HG03025 (cell line): ENCODE results near the gene FLOT2.
"Not testable (repeated sequence)": the region's sequence is repeated elsewhere in the genome, so short reads cannot be mapped to it uniquely, and the experiment has no call there.

Source experiments
- ATAC-seq: cut with Tn5 transposase; IDR thresholded peaks from one replicate; pipeline ENCODE4 v1.9.1; 2021; ENCODE audit warnings: mild to moderate bottlenecking, moderate library complexity; ENCODE audit not compliant: unreplicated experiment, low FRiP score

The FLOT2 gene, protein sequence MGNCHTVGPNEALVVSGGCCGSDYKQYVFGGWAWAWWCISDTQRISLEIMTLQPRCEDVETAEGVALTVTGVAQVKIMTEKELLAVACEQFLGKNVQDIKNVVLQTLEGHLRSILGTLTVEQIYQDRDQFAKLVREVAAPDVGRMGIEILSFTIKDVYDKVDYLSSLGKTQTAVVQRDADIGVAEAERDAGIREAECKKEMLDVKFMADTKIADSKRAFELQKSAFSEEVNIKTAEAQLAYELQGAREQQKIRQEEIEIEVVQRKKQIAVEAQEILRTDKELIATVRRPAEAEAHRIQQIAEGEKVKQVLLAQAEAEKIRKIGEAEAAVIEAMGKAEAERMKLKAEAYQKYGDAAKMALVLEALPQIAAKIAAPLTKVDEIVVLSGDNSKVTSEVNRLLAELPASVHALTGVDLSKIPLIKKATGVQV

DNA sequence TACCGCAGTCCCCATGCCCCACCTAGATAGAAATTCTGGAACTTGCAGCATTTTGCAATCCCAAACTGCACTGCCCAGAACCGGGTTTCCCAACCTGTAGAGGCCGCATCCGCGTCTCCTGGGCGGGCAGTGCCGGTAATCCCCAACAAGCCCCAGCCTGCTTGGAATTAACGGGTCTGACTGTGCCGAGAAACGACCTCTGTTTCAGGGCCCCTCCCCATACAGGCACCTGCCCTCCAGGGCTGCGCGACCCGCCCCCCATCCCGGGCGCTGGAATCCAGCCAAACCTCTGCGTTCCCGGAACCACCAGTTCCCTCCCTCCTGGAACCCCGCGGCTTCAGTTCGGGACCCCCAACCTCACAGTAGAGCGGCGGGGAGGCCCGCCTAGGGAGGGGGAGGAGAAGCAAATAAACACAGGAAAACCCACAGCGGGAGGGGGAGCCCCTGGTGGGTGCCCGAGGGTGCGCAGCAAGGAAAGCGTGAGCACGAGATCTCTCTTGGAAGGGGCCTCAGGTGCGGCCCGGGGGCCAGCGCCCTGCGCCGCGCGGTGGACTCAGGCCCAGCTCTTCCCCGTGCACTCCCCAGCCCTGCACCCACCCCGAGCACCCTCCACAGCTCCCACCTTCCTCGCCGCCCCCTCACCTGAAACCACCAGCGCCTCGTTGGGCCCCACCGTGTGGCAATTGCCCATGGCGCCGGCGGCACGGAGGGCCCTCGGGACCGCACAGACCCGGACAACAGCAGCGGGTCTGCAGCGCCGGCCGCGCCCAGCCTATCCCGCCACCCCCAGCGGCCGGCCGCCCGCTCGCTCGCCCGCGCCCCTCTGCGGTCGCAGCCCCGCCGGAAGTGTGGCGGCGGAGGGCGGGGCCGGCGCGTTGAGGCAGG, at the start of gene FLOT2:
TSS of gene FLOT2 (minus strand) at position 850 of the 885 bp plus-strand sequence. CDS start at position 691, 159 bp downstream.
- ATAC-seq = no peak

DNA sequence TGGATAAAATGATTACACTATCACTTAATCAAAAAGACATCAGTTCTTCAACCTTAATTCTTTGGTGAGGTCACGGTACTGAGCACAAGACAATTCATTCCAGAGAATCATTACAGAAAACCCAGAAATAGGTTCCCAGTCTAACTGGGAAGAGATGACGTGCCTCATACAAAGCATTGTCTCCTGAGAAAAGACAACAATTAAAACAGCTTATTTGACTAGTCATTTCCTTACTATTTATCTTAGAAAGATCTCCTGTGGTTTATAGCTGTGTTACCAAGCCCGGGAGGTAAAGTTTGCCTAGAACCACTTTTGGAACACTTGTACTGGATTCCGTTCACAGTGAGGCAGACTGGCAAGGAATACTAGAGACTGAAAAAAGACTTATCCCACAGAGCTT, 48.7 kb upstream of the FLOT2 start:
- no peak for ATAC-seq

DNA sequence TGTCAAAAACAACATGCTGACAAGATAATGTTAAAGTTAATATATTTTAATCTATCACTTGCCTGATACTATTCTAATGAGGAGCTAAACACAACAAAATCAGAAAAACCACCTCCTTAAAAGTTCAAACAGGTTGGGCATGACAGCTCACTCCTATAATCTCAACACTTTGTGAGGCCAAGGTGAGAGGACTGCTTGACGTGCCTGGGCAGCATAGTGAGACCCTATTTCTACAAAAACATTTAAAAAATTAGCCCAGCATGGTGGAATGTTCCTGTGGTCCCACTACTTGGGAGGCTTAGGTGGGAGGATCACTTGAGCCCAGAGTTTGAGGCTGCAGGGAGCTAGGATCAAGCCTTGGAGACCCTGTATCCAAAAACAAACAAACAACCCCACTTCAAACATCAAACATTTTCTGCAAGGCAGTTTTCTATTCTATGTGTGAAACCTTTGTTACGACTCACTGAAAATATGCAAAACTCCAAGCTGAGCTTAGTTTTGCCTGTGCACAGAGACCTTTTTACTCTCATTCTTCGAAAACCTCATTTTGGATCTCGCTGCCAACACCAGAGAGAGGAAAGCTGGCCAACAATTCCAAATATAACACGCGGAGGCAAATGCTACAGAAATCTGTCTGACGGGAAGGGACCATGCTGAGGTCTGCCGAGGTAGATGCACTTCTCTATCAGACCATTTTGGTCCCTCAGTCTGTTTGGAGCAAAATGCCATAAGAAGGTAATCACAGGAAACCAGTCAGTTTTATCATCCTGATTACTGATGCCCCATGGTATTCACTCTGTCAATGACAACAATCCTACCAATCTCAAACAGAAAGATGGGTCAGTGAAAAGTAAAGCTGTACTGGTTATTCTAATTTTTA, 47.6 kb upstream of the FLOT2 start:
- ATAC-seq = no peak

DNA sequence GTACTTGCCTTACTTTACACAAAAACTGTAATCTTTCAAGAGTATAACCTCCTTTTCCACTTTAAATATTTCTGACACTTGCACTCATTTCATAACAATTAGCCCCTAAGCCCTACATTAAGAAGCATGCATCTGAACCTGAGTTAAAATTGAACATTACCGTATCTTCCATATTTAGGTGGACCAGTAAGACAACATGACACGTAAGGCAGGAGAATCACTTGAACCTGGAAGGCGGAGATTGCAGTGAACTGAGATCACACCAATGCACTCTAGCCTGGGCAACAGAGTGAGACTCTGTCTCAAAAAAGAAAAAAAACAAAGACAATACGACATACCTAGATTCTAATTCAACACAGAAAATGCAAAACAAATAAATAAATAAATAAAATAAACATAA, 46.8 kb upstream of the FLOT2 start:
- no peak for ATAC-seq

DNA sequence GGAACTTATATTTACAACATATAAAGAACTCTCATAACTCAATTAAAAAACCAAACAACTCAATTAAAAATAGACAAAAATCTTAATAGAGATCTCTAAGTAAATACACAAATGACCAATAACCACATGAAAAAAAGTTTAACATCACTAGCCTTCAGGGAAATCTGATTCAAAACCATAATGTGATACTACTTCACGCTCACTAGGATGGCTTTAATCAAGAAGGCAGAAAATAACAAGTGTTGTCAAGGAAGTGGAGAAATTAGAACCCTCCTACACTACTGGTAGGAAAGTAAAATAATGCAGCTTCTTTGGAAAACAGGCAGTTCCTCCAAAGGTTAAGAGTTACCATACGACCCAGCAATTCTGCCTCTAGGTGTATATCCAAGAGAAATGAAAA, 45.4 kb upstream of the FLOT2 start:
- no peak for ATAC-seq

DNA sequence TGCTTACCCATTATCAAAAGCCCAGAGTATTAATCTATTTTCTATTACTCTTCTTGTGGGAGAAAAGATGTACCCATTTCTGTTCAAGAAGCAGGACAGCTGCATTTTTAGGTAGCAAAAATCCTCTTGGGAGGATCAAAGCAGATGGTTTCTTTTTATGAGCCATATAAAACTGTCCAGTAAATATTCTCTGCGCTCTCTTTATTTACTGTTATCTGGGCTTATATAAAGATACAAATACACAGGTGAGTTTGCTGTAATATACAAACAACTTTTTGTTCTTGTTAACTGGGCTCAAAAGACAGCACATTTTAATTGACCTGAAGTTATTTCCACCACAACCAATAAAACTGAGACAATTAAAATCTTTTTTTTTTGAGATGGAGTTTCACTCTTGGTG, 43.7 kb upstream of the FLOT2 start:
- ATAC-seq = no peak

DNA sequence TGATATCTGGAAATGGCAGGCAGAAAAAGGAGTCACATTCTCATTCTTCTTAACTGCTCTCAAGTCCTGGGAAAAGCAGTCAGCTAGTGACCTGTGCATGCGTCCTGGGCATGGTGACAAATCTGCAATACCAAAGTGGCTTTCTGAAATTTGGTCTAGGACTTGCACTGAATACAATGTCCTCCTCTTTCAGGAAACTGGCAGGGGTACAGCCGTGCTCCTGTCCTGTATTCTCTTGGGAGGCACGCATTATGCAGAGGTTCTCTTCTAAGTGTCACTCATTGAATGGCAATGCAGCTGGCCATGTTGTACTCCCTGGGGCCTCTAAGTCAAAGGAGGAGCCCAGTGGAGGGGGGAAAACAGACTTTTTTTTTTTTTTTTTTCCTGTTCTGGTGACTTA, 43.1 kb upstream of the FLOT2 start:
- ATAC-seq = no peak

DNA sequence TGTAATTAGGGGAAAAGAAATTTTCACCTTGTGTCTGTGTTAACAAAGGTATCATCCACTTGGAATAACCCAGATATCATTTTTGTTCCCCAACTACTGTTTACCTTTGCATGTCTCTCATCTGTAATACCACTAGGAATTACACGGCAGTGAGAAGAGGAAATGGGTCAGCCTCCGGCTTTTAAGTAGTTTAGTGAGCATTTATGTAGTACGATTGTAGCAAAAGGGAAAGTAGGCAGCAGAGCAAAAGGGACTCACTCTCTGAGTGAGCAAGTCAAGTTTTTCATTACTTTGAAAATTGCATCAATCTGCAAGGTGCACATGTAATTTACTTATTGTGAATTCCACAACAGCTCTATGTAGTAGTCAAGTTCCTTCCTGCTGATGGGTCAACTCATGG, 42.6 kb upstream of the FLOT2 start:
- ATAC-seq = no peak

DNA sequence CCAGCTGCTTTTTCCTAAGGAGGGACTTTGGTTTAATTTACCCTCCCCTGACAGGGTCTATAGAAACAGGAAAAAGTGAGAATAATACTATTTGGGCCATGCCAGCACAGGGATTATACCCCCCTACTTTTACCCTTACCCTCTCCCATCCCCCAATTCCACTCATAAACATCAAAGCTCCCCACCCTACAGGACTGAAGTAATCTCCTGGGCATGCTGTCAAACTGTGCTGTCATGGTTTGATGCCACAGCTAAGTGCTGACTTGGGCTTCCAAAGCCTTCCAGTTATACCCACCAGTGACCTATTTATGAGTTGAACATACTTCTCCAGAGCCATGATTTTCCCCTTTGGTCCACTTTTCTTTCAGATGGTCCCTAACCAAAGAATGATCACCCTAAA, 41.0 kb upstream of the FLOT2 start:
- ATAC-seq = no peak

DNA sequence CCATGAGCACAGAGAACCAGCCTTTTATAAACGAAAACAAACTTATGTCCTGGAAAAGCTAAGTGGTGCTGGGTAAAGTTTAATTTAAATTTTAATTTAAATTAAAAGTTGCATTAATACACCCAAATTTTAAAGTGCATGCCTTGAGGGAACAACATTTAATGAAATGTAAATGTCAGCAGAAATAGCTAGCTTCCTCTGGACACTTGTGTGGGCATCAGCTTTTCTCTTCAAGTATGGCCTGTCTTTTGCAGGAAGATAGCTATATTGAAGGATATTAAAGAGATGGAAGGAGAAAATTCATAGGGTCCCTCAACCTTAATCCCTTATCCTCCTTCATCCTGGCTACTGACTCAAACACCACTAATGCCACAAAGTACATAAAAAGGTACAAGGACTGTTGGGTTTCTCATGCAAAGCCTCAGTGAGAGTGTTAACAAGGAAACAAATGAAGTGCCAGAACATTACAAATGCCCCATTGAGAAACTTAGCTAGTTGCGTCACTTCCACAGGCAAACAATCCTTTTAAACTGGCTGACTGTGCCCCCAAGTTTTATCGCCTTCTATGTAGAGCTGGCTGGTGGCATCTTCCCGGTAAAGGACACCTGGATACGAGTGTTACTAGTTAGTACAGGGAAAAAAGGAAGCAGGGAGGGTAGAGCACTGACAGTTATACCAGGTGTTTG, 39.7 kb upstream of the FLOT2 start:
- no peak for ATAC-seq

DNA sequence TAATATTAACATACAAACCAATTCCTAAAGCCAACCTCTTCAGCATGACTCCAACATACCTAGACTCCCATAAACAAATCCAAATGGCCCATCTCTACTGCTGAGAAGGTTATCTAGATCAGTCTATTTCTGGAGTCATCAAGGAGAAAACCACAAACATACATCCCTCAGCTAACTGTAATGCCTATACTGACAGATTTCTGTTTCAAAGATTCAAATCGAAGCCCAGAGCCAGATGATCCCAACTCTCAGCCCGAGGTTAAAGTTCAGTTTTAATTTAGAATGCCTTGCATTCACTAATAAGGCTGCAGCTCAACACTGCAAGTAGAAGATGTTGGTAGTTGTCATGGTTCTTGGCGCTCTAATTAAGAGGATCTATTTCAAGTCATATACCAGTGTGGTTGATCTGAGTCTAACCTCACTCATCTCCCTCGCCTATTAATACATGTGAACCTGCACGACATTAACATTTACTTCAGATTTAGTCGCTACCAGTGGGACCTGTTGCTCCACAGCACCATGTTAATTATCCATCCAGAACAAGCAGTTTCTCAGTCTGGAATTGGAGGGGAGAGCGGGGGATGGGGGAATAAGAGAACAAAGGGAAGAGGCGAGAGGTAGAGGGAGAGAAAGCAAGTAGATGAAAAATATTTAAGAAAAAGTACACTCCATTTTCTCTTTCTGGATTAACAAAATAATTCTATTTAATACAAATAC, 38.4 kb upstream of the FLOT2 start:
- ATAC-seq = no peak

DNA sequence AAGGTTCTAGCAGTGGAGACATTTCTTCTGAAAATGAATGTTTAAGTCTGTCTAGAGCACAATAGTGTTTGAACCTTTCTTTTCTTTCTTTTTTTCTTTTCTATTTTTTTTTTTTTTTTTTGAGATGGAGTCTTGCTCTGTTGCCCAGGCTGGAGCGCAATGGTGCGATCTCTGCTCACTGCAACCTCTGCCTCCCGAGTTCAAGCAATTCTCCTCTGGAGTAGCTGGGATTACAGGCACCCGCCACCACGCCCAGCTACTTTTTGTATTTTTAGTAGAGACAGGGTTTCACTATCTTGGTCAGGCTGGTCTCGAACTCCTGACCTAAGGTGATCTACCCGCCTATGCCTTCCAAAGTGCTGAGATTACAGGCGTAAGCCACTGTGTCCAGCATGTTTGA, 37.0 kb upstream of the FLOT2 start:
- ATAC-seq = not testable (repeated sequence)

DNA sequence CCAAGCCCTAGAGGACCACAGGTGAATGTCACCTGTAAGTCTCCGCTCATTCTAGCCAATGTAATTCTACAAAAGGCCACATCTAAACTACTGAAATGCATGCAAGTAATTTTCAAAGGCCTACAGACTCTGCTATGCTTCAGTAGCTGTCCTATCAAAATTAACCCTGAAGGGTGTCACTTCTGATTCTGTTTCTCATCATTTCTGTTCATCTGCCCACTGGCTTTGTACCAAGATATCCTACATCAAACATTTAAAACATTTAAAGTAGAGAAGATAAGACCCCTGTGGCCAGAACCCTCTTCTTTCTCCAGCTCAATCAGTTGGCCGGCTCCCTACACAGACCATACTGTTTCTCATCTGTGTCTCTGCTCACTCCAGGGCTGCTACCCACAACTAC, 32.3 kb upstream of the FLOT2 start:
- ATAC-seq = no peak

DNA sequence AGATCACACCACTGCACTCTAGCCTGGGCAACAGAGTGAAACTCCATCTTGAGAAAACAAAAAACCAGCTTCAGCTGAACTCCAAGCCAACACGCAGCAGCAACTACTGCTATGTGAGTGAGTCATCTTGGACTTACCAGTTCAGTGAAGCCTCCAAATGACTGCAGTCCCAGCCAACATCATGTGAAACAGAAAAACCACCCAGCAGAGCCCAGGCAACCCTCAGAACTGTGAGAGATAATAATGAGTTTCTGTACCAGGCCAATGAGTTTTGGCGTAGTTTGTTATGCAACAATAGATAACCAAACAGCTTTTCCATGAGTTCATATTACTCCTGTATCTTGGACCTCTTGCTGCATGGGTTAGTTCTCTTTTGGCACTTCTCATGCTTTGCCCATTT, 30.5 kb upstream of the FLOT2 start:
- no peak for ATAC-seq

DNA sequence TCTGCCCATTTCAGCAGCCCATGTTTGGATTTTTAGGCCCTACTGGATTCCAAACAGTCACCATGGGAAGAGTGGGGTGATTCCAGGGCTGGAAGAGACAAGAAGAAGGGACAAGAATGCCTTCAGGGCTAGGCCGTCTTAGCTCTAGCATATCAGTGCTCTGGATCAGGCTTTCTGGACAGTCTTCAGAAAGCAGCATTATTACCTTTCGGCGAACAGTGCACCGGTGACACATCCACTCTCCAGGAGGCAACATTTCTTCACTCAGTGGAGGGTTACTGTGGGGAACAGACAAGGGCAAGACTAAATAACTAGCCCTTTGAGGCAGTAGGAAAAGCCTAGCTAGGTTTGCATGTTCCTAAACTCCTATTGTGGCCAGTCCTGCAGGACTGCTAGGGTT, 29.3 kb upstream of the FLOT2 start:
- ATAC-seq = no peak

DNA sequence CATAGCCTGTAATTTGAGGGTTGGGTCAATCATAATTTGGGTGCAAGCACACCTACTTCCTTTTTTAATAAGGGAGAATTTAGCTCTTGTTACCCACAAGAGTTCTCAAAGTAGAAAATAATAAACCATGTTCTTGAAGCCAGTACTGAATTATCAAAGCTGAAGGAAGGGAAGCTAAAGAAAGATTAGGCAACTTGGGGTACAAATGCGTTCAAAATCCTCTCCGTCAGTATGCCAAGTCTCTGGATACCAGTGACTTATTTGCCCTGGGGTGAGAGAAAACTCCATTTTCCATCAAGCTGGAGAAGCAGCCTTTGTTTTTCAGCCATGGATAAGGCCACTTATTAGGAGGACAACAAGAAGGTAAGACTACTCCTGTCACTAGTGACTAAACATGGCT, 28.8 kb upstream of the FLOT2 start:
- ATAC-seq = no peak

DNA sequence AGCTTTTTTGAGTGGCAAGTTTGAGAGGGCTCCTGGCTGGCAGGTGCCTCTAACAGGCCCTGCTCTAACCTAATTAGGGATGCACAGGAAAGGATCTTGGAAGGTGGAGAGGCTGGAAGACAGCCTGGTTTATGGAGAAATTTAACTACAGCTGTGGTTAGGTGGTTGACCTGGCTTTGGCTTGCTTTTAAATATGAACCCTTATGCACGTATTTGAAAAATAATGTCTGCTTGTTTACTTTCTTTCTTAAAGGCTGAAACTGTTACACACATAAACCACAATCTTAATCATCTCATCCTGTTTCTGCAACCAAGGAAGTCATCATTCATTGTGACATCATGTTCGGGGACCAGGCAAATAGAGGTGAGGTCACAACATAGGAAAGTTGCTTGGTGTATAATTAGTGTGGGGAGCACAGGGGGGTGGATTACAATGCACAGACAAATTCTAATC, 28.4 kb upstream of the FLOT2 start:
- no peak for ATAC-seq

DNA sequence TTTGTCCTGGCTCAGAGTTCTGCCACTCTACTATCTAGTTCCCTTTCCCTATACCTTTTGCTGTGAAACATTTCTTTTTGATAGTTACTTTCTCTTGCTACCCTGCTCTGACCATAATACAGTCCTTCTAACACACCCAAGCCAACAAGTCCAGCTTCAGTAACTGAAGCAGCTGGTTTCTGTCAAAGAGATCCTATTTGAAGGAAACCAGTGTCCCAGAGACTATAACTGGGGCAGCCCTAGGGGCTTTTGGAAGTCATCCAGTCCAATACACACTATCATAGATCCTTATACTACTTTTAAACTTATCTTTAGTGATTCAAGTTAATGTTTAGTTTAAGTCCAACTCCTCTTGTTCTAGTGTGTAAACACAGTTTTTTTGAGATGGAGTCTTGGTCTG, 22.7 kb upstream of the FLOT2 start:
- no peak for ATAC-seq

DNA sequence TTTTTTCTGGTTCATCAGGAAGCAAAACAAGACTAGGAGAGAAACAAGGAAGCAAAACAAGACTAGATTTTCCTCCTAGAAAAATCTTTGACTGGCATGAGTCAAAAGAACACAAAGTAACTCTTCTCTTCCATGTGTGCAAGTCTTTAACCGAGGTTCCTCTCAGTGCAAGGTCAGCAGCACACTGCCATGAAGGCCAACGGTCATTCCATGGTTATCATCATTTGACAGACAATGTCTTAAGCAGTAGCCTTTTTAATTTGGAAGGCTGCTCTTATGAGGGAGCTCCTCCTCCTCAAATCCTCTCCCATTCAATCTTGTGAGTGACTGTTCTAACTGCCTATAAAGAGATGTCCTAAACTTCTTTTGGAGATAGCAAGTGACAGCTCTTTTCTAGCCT, 20.8 kb upstream of the FLOT2 start:
- no peak for ATAC-seq
